ENCODE data around the gene PRRG4.

DNA sequence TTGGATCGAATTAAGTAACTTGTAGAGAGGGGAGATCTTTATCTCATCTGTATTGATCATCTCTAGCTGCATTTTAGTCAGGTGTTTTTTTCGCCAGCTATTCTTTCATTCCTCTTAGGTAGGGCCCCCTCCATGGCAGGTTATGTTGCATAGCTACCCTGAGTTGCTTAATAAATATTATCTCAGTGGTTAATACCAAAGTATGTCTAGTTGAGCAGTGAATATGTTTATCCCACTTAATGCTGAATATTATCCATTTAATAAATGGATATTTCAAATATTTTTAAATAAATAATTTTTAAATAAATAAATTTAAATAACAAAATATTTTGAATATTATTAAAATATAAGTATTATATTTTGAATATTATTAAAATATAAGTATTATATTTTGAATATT is 9.6 kb downstream of the PRRG4 start:
- no peak for TF ChIP-seq GABPA (IDR thresholded peaks at IDR 0.05; ENCODE audit: low read depth)
- TF ChIP-seq POLR2AphosphoS5 (IDR thresholded peaks at IDR 0.05; ENCODE audit: low read depth) = no peak

Data from HL-60 (cell line).